Measurements from ENCODE around the gene ULK4. TPM values are rescaled to one million over a fixed set of nuclear protein-coding genes. Genes with fewer than 3 reads are reported as not detected.

Gene ULK4
- polyA plus RNA-seq, 1 of the 3 experiments (the other 2 are of a cell fraction): 6.2 TPM

DNA sequence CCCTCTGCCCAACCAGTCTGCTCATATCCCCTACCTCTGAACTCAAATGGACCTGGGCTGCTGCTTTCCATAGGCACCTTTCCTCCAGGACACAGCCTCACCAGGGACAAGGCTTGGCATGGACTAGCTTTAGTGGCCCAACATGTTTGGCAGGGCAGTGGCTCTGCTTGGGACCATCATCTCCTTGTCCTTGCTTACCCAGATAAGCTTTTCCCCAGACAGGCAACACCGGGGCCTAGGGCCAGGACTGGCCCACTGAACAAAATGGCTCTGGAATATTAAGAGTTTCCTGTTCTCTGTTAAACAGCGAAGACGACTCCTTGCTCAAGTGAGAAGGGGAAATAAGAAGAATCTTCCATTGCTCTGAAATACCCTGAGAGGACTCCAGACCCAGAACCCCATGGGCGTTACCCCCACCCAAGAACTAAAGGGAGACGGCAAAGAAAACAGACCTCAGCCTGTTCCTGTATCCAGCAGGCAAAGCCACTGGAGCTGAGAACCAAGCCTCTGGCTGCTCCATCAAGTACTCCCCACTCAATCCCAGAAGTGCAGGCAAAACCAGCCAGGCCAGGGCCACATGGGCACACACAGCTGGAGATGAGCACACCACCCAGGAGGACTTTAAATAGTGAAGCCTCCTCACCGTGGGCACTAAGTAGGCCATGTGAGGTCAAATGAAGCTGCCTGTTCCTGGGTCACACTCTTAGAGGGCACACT is 717.1 kb downstream of the ULK4 start (continued):
- TF ChIP-seq NFIC (IDR thresholded peaks at IDR 0.05; ENCODE audit: borderline replicate concordance): no peak
- TF ChIP-seq REST (IDR thresholded peaks at IDR 0.05; ENCODE audit: low read depth, low read length): no peak

DNA sequence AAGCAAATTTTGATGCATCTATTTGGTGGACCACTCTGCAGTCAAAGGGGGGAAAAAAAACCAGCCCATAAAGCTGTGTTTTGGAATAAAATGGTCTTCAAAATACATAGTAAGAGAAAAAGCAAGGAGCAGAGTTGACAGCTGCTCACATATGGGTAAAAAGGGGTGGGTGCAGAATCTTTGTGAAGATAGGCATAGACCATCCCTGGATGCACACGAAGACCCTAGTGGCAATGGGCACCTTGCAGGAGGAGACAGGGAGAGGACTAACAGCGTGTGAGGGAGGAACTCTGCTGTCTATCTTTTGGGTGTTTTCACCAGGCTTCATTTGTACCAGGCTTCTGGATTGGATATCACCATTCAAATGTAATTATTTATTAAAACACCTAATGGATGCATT is 718.7 kb downstream of the ULK4 start:
- CTCF ChIA-PET: interaction anchor here (1.4 kb wide), 2 partner anchors 10 to 14 kb away, joined by 3 to 4 read pairs; no protein-coding TSS in a partner anchor
- no peaks in the 10 kb centered on the region for H3K27me3 ChIP-seq (ENCODE audit: insufficient read depth)
- POLR2A ChIA-PET: no interaction called here
- peaks cover 0 to 8% of the 10 kb centered on the region in 2 experiments; a peak in 1 of 4 replicates for H3K4me1 ChIP-seq (ENCODE audit: control insufficient read depth in 1 of 2, insufficient read depth in 2 of 2, low read depth in 1 of 2, low read length in 1 of 2)
- H3F3A ChIP-seq (replicated peaks; ENCODE audit: insufficient read depth): peaks cover 4% of the 10 kb centered on the region
- no peaks in the 10 kb centered on the region for H3K79me2 ChIP-seq (ENCODE audit: insufficient read depth)
- no peaks in the 10 kb centered on the region for H3K9me3 ChIP-seq
- H3K4me3 ChIP-seq (ENCODE audit: low read depth in 2 of 2, low read length in 1 of 2): no peak overlapping the region
- H3K36me3 ChIP-seq (replicated peaks in 1 of 2; ENCODE audit: control insufficient read depth in 1 of 2, insufficient read depth in 2 of 2, low read length in 1 of 2): peaks cover 41 to 63% of the 10 kb centered on the region in 2 experiments
- no peak for DNase-seq
- no peaks in the 10 kb centered on the region for H3K9me2 ChIP-seq
- no peak overlapping the region for H3K4me2 ChIP-seq
- TF ChIP-seq EZH2phosphoT487 (IDR thresholded peaks at IDR 0.05; ENCODE audit: borderline replicate concordance, low read depth): no peak
- TF ChIP-seq CHD2 (IDR thresholded peaks at IDR 0.05; ENCODE audit: low read length, partially characterized antibody): no peak
- TF ChIP-seq YY1 (IDR thresholded peaks at IDR 0.05; ENCODE audit: low read depth): no peak
- TF ChIP-seq, protein P1, sequence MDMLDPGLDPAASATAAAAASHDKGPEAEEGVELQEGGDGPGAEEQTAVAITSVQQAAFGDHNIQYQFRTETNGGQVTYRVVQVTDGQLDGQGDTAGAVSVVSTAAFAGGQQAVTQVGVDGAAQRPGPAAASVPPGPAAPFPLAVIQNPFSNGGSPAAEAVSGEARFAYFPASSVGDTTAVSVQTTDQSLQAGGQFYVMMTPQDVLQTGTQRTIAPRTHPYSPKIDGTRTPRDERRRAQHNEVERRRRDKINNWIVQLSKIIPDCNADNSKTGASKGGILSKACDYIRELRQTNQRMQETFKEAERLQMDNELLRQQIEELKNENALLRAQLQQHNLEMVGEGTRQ (IDR thresholded peaks at IDR 0.05; ENCODE audit: borderline replicate concordance, low read depth, low read length): no peak
- TF ChIP-seq SMC3 (IDR thresholded peaks at IDR 0.05; ENCODE audit: low read depth, low read length): no peak
- no peak for TF ChIP-seq TAF1 (IDR thresholded peaks at IDR 0.05; ENCODE audit: borderline replicate concordance, low read depth, low read length)
- TF ChIP-seq FOSL2 (IDR thresholded peaks at IDR 0.05; ENCODE audit: borderline replicate concordance, low read depth): no peak
- no peak for TF ChIP-seq POLR2AphosphoS5 (IDR thresholded peaks at IDR 0.05; ENCODE audit: low read depth, low read length)
- TF ChIP-seq, protein P2, sequence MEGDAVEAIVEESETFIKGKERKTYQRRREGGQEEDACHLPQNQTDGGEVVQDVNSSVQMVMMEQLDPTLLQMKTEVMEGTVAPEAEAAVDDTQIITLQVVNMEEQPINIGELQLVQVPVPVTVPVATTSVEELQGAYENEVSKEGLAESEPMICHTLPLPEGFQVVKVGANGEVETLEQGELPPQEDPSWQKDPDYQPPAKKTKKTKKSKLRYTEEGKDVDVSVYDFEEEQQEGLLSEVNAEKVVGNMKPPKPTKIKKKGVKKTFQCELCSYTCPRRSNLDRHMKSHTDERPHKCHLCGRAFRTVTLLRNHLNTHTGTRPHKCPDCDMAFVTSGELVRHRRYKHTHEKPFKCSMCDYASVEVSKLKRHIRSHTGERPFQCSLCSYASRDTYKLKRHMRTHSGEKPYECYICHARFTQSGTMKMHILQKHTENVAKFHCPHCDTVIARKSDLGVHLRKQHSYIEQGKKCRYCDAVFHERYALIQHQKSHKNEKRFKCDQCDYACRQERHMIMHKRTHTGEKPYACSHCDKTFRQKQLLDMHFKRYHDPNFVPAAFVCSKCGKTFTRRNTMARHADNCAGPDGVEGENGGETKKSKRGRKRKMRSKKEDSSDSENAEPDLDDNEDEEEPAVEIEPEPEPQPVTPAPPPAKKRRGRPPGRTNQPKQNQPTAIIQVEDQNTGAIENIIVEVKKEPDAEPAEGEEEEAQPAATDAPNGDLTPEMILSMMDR (IDR thresholded peaks at IDR 0.05): no peak
- no peak for TF ChIP-seq FOXM1 (IDR thresholded peaks at IDR 0.05; ENCODE audit: low read depth)
- no peak for TF ChIP-seq EP300 (IDR thresholded peaks at IDR 0.05; ENCODE audit: borderline replicate concordance in 1 of 2, low read depth in 1 of 2, low read length in 1 of 2)
- TF ChIP-seq MXI1 (IDR thresholded peaks at IDR 0.05; ENCODE audit: low read depth, low read length): no peak
- TF ChIP-seq TEAD4 (IDR thresholded peaks at IDR 0.05; ENCODE audit: borderline replicate concordance, insufficient read depth): no peak
- TF ChIP-seq FOXJ3 (CRISPR knock-in tag; IDR thresholded peaks at IDR 0.05): no peak
- TF ChIP-seq RAD21 (IDR thresholded peaks at IDR 0.05; ENCODE audit: low read length): no peak
- H3K27ac ChIP-seq (ENCODE audit: low read depth in 2 of 2, low read length in 1 of 2): no peak overlapping the region
- 91% methylated on average over 2 of the region's 2 CpGs for WGBS (ENCODE audit: low lambda C conversion rate)
- H3K9ac ChIP-seq: no peak overlapping the region
- H4K20me1 ChIP-seq (ENCODE audit: insufficient read depth): peaks cover 27% of the 10 kb centered on the region; the same call in 1 of the 2 replicates
- H2AFZ ChIP-seq (ENCODE audit: low read depth): no peak overlapping the region
